Tibial nerve (tissue), 4 donors: ENCODE data around the gene PRICKLE2. TPM values are rescaled to one million over a fixed set of nuclear protein-coding genes. Genes with fewer than 3 reads are reported as not detected.
A peak's percentile ranks its signal among the peaks of the same experiment; 100 is the strongest.

Source experiments
- DNase-seq, 2 donors: peaks; one replicate each; pipeline ENCODE4 v3.0.0-alpha.2; 2019; ENCODE audit warnings: low spot score in 2 of 2
- H3K27ac ChIP-seq, 4 donors: fragments of 200-600 bp; sonication (generic) in 3 of 4; one replicate each; pipeline ENCODE4 v1.5.1; 2017 to 2019; ENCODE audit warnings: mild to moderate bottlenecking in 1 of 4
- H3K27me3 ChIP-seq, 2 donors: fragments of 200-600 bp; sonication (generic) in 1 of 2; one replicate each; pipeline versions ENCODE4 v1.5.1 to v1.6.0; 2017 to 2019
- H3K36me3 ChIP-seq, 3 donors: fragments of 200-600 bp; sonication (generic); one replicate each; pipeline ENCODE4 v1.5.1; 2018 to 2019
- H3K4me1 ChIP-seq, 4 donors: fragments of 200-600 bp; sonication (generic) in 3 of 4; one replicate each; pipeline ENCODE4 v1.5.1; 2017 to 2019
- H3K4me3 ChIP-seq, 4 donors: fragments of 200-600 bp; sonication (generic) in 3 of 4; one replicate each; pipeline ENCODE4 v1.5.1; 2017 to 2019; ENCODE audit warnings: mild to moderate bottlenecking in 1 of 4, moderate library complexity in 1 of 4
- H3K9me3 ChIP-seq, 4 donors: fragments of 200-600 bp; sonication (generic) in 3 of 4; one replicate each; pipeline ENCODE4 v1.5.1; 2017 to 2019
- EP300 ChIP-seq, 2 donors: sonication (generic); formaldehyde crosslinking; IDR thresholded peaks; one replicate each; pipeline ENCODE4 v1.6.1; 2017; ENCODE audit warnings: antibody characterized with exemption in 2 of 2, mild to moderate bottlenecking in 1 of 2
- POLR2A ChIP-seq, 2 donors: fragments of 450-650 bp; IDR thresholded peaks; one replicate each; pipeline ENCODE4 v1.6.1; 2017; ENCODE audit warnings: antibody characterized with exemption in 2 of 2, mild to moderate bottlenecking in 2 of 2, moderate library complexity in 2 of 2
- WGBS, 2 donors: methylation state at CpG; one replicate each; pipeline ENCODE4 v1.1.5; 2018; 5-methylcytosine and 5-hydroxymethylcytosine counted together
- total RNA-seq, 4 donors: library from RNA; depleted of rRNA; stranded (reverse); fragments of >200 nt; gene quantifications; one replicate each; pipeline ENCODE4 v1.1.0, GENCODE V29; 2016
- TF ChIP-seq, protein P1 (sequence below), 5 experiments: fragments of 200-600 bp in 3 of 5; fragments of 450-650 bp in 2 of 5; sonication (generic) in 3 of 5; IDR thresholded peaks; one replicate each; pipeline ENCODE4 v1.5.1; 2016 to 2019; ENCODE audit warnings: antibody characterized with exemption in 5 of 5, mild to moderate bottlenecking in 3 of 5, moderate library complexity in 2 of 5

The PRICKLE2 gene
- total RNA-seq, 4 donors from 2014 or later = 24.5 to 39.1 (median 35.2) TPM

DNA sequence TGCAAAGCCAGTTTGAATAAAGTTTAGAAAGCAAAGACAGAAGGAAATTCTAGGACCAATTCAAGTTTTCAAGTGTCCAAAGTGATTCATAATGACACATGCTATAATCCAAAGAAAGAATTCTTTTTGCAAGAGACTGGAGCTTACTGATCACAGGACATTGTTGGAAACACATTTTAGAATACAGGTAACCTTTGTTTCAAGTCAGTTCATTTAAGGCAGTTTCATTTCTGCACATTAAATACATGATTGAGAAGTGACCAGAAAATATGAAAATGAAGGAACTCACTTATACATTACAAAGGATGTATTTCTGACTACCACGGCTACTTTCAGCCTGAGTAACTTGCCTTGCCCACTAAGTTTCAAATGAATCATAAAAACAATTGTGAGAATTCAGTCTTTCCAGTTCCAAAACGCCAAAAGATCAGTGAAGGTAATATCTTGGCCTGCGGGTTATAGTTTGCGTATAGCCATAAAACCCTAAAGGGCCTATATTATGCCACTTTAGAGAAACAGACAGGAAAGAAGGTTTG, 48.7 kb downstream of the PRICKLE2 start:
- DNase-seq = no peak
- no peak overlapping the region for H3K27ac ChIP-seq
- no peak overlapping the region for H3K4me3 ChIP-seq
- 85 to 89% methylated on average over 4 of the region's 4 CpGs for WGBS, 2 donors
- no peaks in the 10 kb centered on the region for H3K36me3 ChIP-seq
- H3K9me3 ChIP-seq = no peaks in the 10 kb centered on the region
- H3K27me3 ChIP-seq = no peaks in the 10 kb centered on the region
- no peaks in the 10 kb centered on the region for H3K4me1 ChIP-seq
- TF ChIP-seq EP300 (IDR thresholded peaks at IDR 0.05) (no peak), POLR2A (IDR thresholded peaks at IDR 0.05) (no peak)
- TF ChIP-seq, protein P1, sequence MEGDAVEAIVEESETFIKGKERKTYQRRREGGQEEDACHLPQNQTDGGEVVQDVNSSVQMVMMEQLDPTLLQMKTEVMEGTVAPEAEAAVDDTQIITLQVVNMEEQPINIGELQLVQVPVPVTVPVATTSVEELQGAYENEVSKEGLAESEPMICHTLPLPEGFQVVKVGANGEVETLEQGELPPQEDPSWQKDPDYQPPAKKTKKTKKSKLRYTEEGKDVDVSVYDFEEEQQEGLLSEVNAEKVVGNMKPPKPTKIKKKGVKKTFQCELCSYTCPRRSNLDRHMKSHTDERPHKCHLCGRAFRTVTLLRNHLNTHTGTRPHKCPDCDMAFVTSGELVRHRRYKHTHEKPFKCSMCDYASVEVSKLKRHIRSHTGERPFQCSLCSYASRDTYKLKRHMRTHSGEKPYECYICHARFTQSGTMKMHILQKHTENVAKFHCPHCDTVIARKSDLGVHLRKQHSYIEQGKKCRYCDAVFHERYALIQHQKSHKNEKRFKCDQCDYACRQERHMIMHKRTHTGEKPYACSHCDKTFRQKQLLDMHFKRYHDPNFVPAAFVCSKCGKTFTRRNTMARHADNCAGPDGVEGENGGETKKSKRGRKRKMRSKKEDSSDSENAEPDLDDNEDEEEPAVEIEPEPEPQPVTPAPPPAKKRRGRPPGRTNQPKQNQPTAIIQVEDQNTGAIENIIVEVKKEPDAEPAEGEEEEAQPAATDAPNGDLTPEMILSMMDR (IDR thresholded peaks at IDR 0.05) = no peak

DNA sequence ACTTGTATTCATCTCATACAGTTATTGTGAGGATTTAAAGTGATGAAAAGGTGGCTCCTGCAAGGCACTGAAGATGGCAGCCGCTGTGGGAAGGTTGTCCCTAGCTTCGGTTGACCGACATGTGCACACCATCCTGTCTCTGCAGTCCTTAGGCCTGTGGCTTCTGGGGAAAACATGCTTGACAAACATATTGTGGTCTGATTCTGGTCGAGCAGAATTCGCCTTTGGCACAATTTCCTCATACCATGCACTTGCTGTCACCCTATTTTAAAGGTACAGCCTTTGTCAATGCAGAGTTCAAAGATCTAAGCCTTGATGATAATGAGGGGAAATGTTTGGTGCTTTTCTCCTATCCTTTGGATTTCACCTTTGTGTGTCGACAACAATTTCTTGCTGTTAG, 50.9 kb downstream of the PRICKLE2 start:
- Histone ChIP-seq H3K4me3 (no peak overlapping the region), H3K27ac (no peak overlapping the region), H3K27me3 (no peaks in the 10 kb centered on the region), H3K9me3 (no peaks in the 10 kb centered on the region), H3K36me3 (no peaks in the 10 kb centered on the region), H3K4me1 (no peaks in the 10 kb centered on the region)
- 92 to 94% methylated on average over 6 of the region's 6 CpGs for WGBS, 2 donors
- TF ChIP-seq, protein P1 (IDR thresholded peaks at IDR 0.05) = no peak
- TF ChIP-seq POLR2A (IDR thresholded peaks at IDR 0.05) (no peak), EP300 (IDR thresholded peaks at IDR 0.05) (no peak)
- no peak for DNase-seq

- no peak for DNase-seq
- TF ChIP-seq POLR2A (IDR thresholded peaks at IDR 0.05) (no peak), EP300 (IDR thresholded peaks at IDR 0.05) (no peak)
- TF ChIP-seq, protein P1 (IDR thresholded peaks at IDR 0.05) = no peak
- Histone ChIP-seq H3K4me3 (no peak overlapping the region), H3K36me3 (no peaks in the 10 kb centered on the region), H3K27ac (no peak overlapping the region), H3K9me3 (no peaks in the 10 kb centered on the region), H3K27me3 (no peaks in the 10 kb centered on the region), H3K4me1 (no peaks in the 10 kb centered on the region)
- WGBS, 2 donors = 80 to 82% methylated on average over 5 of the region's 5 CpGs
Observed at GRCh38 chr3:64173563-64173962, 51.7 kb downstream of the PRICKLE2 start.

DNA sequence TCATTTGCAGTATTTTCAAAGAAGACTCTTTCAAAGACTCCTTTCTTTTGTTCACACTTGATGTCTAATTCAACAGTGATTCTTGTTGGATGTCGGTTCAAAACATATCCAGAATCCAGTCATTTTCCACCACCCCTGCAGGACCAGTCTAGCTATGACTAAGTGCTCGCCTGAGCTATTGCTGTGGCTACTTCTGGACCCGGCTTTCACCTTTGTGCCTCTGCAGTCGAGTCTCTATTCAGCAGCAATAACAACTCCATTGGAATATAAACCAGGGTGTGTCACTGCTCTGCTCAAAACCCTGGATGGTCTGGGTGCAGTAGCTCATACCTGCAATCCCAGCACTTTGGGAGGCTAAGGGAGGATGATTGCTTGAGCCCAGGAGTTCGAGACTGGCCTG, 55.0 kb downstream of the PRICKLE2 start:
- Histone ChIP-seq H3K36me3 (no peaks in the 10 kb centered on the region), H3K4me3 (no peak overlapping the region), H3K27ac (no peak overlapping the region), H3K9me3 (no peaks in the 10 kb centered on the region), H3K27me3 (no peaks in the 10 kb centered on the region), H3K4me1 (peaks cover 0 to 15% (median 3%) of the 10 kb centered on the region in 4 donors)
- 73 to 75% methylated on average over 5 of the region's 5 CpGs for WGBS, 2 donors
- DNase-seq = no peak
- TF ChIP-seq EP300 (IDR thresholded peaks at IDR 0.05) (no peak), POLR2A (IDR thresholded peaks at IDR 0.05) (no peak)
- TF ChIP-seq, protein P1 (IDR thresholded peaks at IDR 0.05) = no peak

- Histone ChIP-seq H3K27me3 (no peaks in the 10 kb centered on the region), H3K4me3 (no peak overlapping the region), H3K36me3 (no peaks in the 10 kb centered on the region), H3K4me1 (peaks cover 0 to 32% (median 4%) of the 10 kb centered on the region in 4 donors), H3K27ac (peak overlapping the region in 1 of 4 donors; percentile 26), H3K9me3 (no peaks in the 10 kb centered on the region)
- no peak for DNase-seq
- TF ChIP-seq, protein P1 (IDR thresholded peaks at IDR 0.05) = no peak
- TF ChIP-seq EP300 (IDR thresholded peaks at IDR 0.05) (no peak), POLR2A (IDR thresholded peaks at IDR 0.05) (no peak)
- 62 to 88% methylated on average over 1 of the region's 1 CpG for WGBS, 2 donors
Observed at GRCh38 chr3:64167868-64168267, 57.4 kb downstream of the PRICKLE2 start.
